ENCODE data around the gene LTC4S. TPM values are rescaled to one million over a fixed set of nuclear protein-coding genes. Genes with fewer than 3 reads are reported as not detected.

The LTC4S gene
- total RNA-seq, 4 donors from 2014 or later: 7.5 to 8.8 (median 8.2) TPM; not detected in 1

DNA sequence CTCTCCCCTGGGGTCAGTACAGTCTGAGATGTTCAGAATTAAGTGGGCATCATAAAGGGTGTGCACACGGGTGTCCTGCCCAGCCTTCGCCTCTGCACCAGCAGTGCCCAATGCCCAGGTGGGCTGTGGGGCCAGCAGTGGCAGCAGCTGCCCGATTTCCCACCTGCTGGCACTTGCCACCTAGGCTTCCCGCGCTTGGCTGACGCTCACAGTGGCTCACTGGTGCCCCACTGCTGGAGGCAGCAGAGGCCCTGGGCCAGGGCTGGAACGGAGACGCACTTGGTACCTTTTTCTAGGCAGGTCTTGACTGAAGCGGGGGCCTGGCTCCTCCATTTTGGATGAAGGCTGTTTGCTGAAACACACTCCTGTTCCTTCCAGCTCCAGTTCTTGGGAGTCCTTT is 47.8 kb downstream of the LTC4S start:
- Histone ChIP-seq H3K4me1 (peaks cover 0 to 5% (median under 1%) of the 10 kb centered on the region in 3 donors), H3K36me3 (peaks cover 0 to 94% of the 10 kb centered on the region in 2 donors), H3K27ac (no peak overlapping the region), H3K9me3 (peaks cover 0 to 15% (median 0%) of the 10 kb centered on the region in 3 donors), H3K4me3 (no peak overlapping the region), H3K27me3 (no peaks in the 10 kb centered on the region)
- WGBS, 2 donors (ENCODE audit: low coverage in 1 of 2): 80% methylated on average over 1 of the region's 9 CpGs; no CpG with 5 or more reads in 1 of the 2 donors
- no peak for TF ChIP-seq EP300 (IDR thresholded peaks at IDR 0.05)
- TF ChIP-seq POLR2AphosphoS5 (IDR thresholded peaks at IDR 0.05): no peak
- no peak for TF ChIP-seq POLR2A (IDR thresholded peaks at IDR 0.05)
- TF ChIP-seq, protein P1, sequence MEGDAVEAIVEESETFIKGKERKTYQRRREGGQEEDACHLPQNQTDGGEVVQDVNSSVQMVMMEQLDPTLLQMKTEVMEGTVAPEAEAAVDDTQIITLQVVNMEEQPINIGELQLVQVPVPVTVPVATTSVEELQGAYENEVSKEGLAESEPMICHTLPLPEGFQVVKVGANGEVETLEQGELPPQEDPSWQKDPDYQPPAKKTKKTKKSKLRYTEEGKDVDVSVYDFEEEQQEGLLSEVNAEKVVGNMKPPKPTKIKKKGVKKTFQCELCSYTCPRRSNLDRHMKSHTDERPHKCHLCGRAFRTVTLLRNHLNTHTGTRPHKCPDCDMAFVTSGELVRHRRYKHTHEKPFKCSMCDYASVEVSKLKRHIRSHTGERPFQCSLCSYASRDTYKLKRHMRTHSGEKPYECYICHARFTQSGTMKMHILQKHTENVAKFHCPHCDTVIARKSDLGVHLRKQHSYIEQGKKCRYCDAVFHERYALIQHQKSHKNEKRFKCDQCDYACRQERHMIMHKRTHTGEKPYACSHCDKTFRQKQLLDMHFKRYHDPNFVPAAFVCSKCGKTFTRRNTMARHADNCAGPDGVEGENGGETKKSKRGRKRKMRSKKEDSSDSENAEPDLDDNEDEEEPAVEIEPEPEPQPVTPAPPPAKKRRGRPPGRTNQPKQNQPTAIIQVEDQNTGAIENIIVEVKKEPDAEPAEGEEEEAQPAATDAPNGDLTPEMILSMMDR (IDR thresholded peaks at IDR 0.05): no peak
- no peak for ATAC-seq

Small RNA genes lying within 50 kb of the gene (small RNA-seq; reads per million reads assigned to genes)
- gene MIR1229: 0 reads per million in 4 donors

Other genes starting within 250 kb of the LTC4S start
- 10 to 100 TPM; 38.1 to 59.0 (median 54.8) TPM for gene RUFY1, start 243.4 kb upstream of the LTC4S start, total RNA-seq
- 100 to 1,000 TPM; 250 to 604 (median 331) TPM for gene HNRNPH1, start 170.3 kb upstream of the LTC4S start, total RNA-seq
- gene CBY3, start 113.0 kb upstream of the LTC4S start, total RNA-seq: not detected
- 100 to 1,000 TPM; 281 to 400 (median 342) TPM for gene CANX, start 95.0 kb upstream of the LTC4S start, total RNA-seq
- 10 to 100 TPM; 31.8 to 51.3 (median 36.8) TPM for gene MAML1, start 61.2 kb upstream of the LTC4S start, total RNA-seq
- gene MGAT4B, start 12.9 kb downstream of the LTC4S start, total RNA-seq: 10 to 100 TPM; 42.5 to 58.5 (median 47.2) TPM
- gene SQSTM1, start 26.9 kb downstream of the LTC4S start, total RNA-seq: 100 to 1,000 TPM; 305 to 485 (median 408) TPM
- 10 to 100 TPM; 17.9 to 50.6 (median 34.3) TPM for gene MRNIP, start 64.8 kb downstream of the LTC4S start, total RNA-seq
- gene TBC1D9B, start 113.9 kb downstream of the LTC4S start, total RNA-seq: 100 to 1,000 TPM in 2 of 4 donors, 10 to 100 TPM in 2; 58.8 to 439 (median 212) TPM